ENCODE measurements around the gene UBE2QL1.

DNA sequence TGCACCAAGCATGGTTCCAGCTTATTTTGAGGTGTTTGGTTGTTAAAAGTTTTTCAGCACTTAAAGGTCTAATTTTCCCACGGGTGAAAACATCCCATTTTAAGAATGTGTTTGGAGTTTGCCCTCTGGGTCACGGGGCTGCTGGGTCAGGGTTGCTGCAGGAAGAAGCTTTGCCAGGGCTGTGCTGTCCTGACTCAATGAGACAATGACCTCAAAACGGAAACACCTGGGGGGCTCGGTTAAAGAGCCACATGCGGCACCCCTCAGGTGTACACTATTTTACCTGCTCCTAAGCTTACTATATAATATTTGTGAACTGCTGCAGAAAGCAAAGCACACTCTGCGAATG lies 27.6 kb downstream of the UBE2QL1 start:
- TF ChIP-seq CTCF (IDR thresholded peaks at IDR 0.05) = no peak
- TF ChIP-seq POLR2A (IDR thresholded peaks at IDR 0.05) = no peak
